Measurements from ENCODE around the gene PGS1.

Gene PGS1

DNA sequence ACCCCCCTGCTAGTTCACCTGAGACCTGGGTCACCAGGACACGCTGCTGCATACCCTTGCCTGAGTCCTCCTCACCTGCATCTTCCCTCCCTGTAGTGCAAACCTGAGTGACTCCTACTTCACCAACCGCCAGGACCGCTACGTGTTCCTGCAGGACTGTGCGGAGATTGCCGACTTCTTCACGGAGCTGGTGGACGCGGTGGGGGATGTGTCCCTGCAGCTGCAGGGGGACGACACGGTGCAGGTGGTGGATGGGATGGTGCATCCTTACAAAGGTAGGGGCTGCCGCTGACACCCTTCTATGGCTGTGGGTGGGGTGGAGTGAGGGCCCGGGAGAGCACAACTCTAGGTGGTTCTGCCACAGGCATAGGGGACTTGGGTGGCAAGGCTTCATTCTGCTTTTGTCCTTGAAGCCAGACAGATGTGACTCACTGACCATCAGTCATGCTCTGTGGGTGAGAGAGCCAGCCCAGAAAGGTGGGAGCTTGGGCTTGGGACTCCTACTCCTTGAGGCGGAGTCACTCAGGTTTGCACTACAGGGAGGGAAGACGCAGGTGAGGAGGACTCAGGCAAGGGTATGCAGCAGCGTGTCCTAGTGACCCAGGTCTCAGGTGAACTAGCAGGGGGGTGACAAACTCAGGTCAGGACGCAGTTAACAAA, 22.3 kb downstream of the PGS1 start:
- Histone ChIP-seq H2BK5ac (ENCODE audit: low read length) (no peak overlapping the region), H3K27ac (ENCODE audit: low read depth, low read length) (no peak overlapping the region), H3K36me3 (ENCODE audit: control insufficient read depth, insufficient read depth, low read length) (peaks cover 29% of the 10 kb centered on the region), H3K4me3 (ENCODE audit: low read length) (no peak overlapping the region), H3K4me2 (ENCODE audit: low read length) (no peak overlapping the region), H3K4me1 (ENCODE audit: control insufficient read depth, low read depth, low read length) (no peaks in the 10 kb centered on the region), H3K9ac (ENCODE audit: low read length) (no peak overlapping the region), H3K4ac (ENCODE audit: low read depth, low read length) (no peak overlapping the region), H3K79me2 (ENCODE audit: control insufficient read depth, insufficient read depth, low read length) (peaks cover 22% of the 10 kb centered on the region), H3K56ac (ENCODE audit: low read length) (no peak overlapping the region), H4K8ac (ENCODE audit: low read depth, low read length) (no peak overlapping the region), H2BK120ac (ENCODE audit: low read depth, low read length) (no peak overlapping the region), H3K79me1 (ENCODE audit: low read length) (peaks cover 7% of the 10 kb centered on the region), H3K27me3 (ENCODE audit: insufficient read depth, low read length, poor library complexity) (no peaks in the 10 kb centered on the region), H2AK5ac (ENCODE audit: low read length) (no peak overlapping the region), H3K18ac (ENCODE audit: low read length) (no peak overlapping the region), H2BK15ac (replicated peaks; ENCODE audit: low read depth) (no peak overlapping the region), H4K5ac (ENCODE audit: low read length) (no peak overlapping the region), H3K23ac (ENCODE audit: low read length) (no peak overlapping the region)
- no CpG with 5 or more reads among the region's 17 CpGs for WGBS (ENCODE audit: extremely low coverage, insufficient coverage, low lambda C conversion rate)
- DNase-seq = no peak

DNA sequence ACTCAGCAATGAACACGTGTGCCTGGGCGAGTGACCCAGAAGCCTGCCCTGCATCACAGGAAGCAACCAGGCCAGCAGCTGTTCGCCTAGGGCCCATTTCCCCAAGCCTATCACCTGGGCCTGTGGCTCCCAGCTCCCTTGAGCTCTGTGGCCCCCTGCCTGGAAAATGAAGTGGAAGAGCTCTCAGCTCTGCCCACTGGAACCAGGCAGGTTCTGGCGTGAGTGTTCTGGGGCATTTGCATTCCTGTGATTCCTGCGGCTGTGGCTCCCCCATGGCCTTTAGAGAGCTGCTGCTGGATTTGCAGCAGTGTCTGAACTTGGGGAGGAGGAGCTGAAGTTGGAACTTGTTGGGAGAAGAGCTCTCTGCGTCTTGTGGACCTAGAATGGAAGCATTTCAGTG, 22.8 kb downstream of the PGS1 start:
- Histone ChIP-seq H4K5ac (ENCODE audit: low read length) (no peak overlapping the region), H3K4me2 (ENCODE audit: low read length) (no peak overlapping the region), H2BK120ac (ENCODE audit: low read depth, low read length) (no peak overlapping the region), H3K27me3 (ENCODE audit: insufficient read depth, low read length, poor library complexity) (no peaks in the 10 kb centered on the region), H3K18ac (ENCODE audit: low read length) (no peak overlapping the region), H3K56ac (ENCODE audit: low read length) (no peak overlapping the region), H3K23ac (ENCODE audit: low read length) (no peak overlapping the region), H3K9ac (ENCODE audit: low read length) (no peak overlapping the region), H3K79me1 (ENCODE audit: low read length) (peaks cover 8% of the 10 kb centered on the region), H4K8ac (ENCODE audit: low read depth, low read length) (no peak overlapping the region), H3K4me3 (ENCODE audit: low read length) (no peak overlapping the region), H2AK5ac (ENCODE audit: low read length) (no peak overlapping the region), H3K79me2 (ENCODE audit: control insufficient read depth, insufficient read depth, low read length) (peaks cover 20% of the 10 kb centered on the region), H2BK15ac (replicated peaks; ENCODE audit: low read depth) (no peak overlapping the region), H3K36me3 (ENCODE audit: control insufficient read depth, insufficient read depth, low read length) (peaks cover 28% of the 10 kb centered on the region), H3K4ac (ENCODE audit: low read depth, low read length) (no peak overlapping the region), H3K27ac (ENCODE audit: low read depth, low read length) (no peak overlapping the region), H3K4me1 (ENCODE audit: control insufficient read depth, low read depth, low read length) (no peaks in the 10 kb centered on the region), H2BK5ac (ENCODE audit: low read length) (no peak overlapping the region)
- no CpG with 5 or more reads among the region's 6 CpGs for WGBS (ENCODE audit: extremely low coverage, insufficient coverage, low lambda C conversion rate)
- peak; percentile 51 for DNase-seq

DNA sequence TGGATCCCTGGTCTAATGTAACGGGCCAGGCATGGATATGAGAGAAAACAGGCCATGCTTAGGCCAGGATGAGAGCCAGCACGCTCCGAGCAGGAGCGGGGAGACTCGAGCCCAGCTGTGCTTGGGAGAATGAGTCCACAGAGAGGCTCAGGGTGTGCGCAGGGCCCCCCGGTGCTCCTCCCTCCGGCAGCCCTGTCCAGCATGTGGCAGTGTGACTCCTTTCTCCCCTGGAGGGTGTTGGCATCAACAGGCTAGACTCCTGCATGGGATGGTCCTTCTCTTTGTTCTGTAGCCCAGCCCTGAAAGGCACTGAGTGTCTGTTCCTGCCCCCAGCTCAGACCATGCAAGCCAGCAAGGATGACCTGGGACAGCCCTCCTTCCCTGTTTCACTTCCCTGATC, 23.4 kb downstream of the PGS1 start:
- H3K79me2 ChIP-seq (ENCODE audit: control insufficient read depth, insufficient read depth, low read length) = peaks cover 25% of the 10 kb centered on the region
- no peak overlapping the region for H3K27ac ChIP-seq (ENCODE audit: low read depth, low read length)
- H3K4me2 ChIP-seq (ENCODE audit: low read length) = no peak overlapping the region
- H2BK15ac ChIP-seq (replicated peaks; ENCODE audit: low read depth) = no peak overlapping the region
- peaks cover 27% of the 10 kb centered on the region for H3K36me3 ChIP-seq (ENCODE audit: control insufficient read depth, insufficient read depth, low read length)
- no peaks in the 10 kb centered on the region for H3K27me3 ChIP-seq (ENCODE audit: insufficient read depth, low read length, poor library complexity)
- no peak overlapping the region for H2AK5ac ChIP-seq (ENCODE audit: low read length)
- no peak overlapping the region for H3K18ac ChIP-seq (ENCODE audit: low read length)
- no peak overlapping the region for H3K4ac ChIP-seq (ENCODE audit: low read depth, low read length)
- H3K23ac ChIP-seq (ENCODE audit: low read length) = no peak overlapping the region
- H2BK120ac ChIP-seq (ENCODE audit: low read depth, low read length) = no peak overlapping the region
- no peak for DNase-seq
- WGBS (ENCODE audit: extremely low coverage, insufficient coverage, low lambda C conversion rate) = no CpG with 5 or more reads among the region's 8 CpGs
- no peak overlapping the region for H4K8ac ChIP-seq (ENCODE audit: low read depth, low read length)
- H3K4me1 ChIP-seq (ENCODE audit: control insufficient read depth, low read depth, low read length) = no peaks in the 10 kb centered on the region
- H2BK5ac ChIP-seq (ENCODE audit: low read length) = no peak overlapping the region
- no peak overlapping the region for H3K56ac ChIP-seq (ENCODE audit: low read length)
- H3K79me1 ChIP-seq (ENCODE audit: low read length) = peaks cover 13% of the 10 kb centered on the region
- no peak overlapping the region for H4K5ac ChIP-seq (ENCODE audit: low read length)
- no peak overlapping the region for H3K4me3 ChIP-seq (ENCODE audit: low read length)
- no peak overlapping the region for H3K9ac ChIP-seq (ENCODE audit: low read length)

DNA sequence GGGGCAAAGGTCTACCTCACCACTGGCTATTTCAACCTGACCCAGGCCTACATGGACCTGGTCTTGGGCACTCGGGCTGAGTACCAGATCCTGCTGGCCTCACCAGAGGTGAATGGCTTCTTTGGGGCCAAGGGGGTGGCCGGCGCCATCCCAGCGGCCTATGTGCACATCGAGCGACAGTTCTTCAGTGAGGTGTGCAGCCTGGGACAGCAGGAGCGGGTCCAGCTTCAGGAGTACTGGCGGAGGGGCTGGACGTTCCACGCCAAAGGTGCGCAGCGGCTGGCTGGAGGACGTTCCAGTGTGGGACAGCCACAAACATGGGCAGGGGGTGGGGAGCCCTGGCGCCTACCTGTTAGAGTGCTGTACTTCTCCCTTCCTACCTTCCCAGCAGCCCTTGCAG, 25.4 kb downstream of the PGS1 start:
- peaks cover 8% of the 10 kb centered on the region for H3K4me1 ChIP-seq (ENCODE audit: control insufficient read depth, low read depth, low read length)
- no peak overlapping the region for H3K27ac ChIP-seq (ENCODE audit: low read depth, low read length)
- no peak overlapping the region for H3K4ac ChIP-seq (ENCODE audit: low read depth, low read length)
- no peak for DNase-seq
- H3K9ac ChIP-seq (ENCODE audit: low read length) = no peak overlapping the region
- H2BK5ac ChIP-seq (ENCODE audit: low read length) = no peak overlapping the region
- H3K27me3 ChIP-seq (ENCODE audit: insufficient read depth, low read length, poor library complexity) = no peaks in the 10 kb centered on the region
- no peak overlapping the region for H2AK5ac ChIP-seq (ENCODE audit: low read length)
- no peak overlapping the region for H3K56ac ChIP-seq (ENCODE audit: low read length)
- H4K8ac ChIP-seq (ENCODE audit: low read depth, low read length) = no peak overlapping the region
- H3K4me2 ChIP-seq (ENCODE audit: low read length) = no peak overlapping the region
- no peak overlapping the region for H3K4me3 ChIP-seq (ENCODE audit: low read length)
- H3K18ac ChIP-seq (ENCODE audit: low read length) = no peak overlapping the region
- WGBS (ENCODE audit: extremely low coverage, insufficient coverage, low lambda C conversion rate) = no CpG with 5 or more reads among the region's 14 CpGs
- no peak overlapping the region for H2BK120ac ChIP-seq (ENCODE audit: low read depth, low read length)
- no peak overlapping the region for H3K23ac ChIP-seq (ENCODE audit: low read length)
- no peak overlapping the region for H2BK15ac ChIP-seq (replicated peaks; ENCODE audit: low read depth)
- peaks cover 26% of the 10 kb centered on the region for H3K79me1 ChIP-seq (ENCODE audit: low read length)
- no peak overlapping the region for H4K5ac ChIP-seq (ENCODE audit: low read length)
- peaks cover 26% of the 10 kb centered on the region for H3K36me3 ChIP-seq (ENCODE audit: control insufficient read depth, insufficient read depth, low read length)
- peaks cover 36% of the 10 kb centered on the region for H3K79me2 ChIP-seq (ENCODE audit: control insufficient read depth, insufficient read depth, low read length)

DNA sequence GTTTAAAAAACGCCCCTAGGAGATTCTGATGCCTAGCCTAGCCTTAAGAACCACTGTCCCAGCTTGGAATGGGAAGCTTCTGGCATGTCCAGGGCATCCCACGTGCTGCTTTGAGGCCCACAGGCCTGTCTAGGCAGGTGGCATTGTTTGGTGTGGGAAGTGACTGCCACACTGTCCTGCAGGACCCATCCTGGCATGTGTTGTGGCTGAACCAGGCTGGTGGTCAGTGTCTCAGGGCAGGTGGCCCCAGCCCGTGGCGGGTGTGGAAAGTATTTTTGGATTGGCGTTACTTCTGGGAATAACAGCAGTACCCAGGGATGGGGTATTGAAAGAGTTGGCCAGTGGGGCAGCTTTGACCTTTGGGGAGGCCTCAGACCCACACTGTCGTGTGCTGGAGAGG, 27.9 kb downstream of the PGS1 start:
- H3K79me1 ChIP-seq (ENCODE audit: low read length) = peaks cover 28% of the 10 kb centered on the region
- H3K9ac ChIP-seq (ENCODE audit: low read length) = no peak overlapping the region
- no peak overlapping the region for H3K18ac ChIP-seq (ENCODE audit: low read length)
- H3K4me3 ChIP-seq (ENCODE audit: low read length) = no peak overlapping the region
- H4K5ac ChIP-seq (ENCODE audit: low read length) = no peak overlapping the region
- H3K4me2 ChIP-seq (ENCODE audit: low read length) = no peak overlapping the region
- H2AK5ac ChIP-seq (ENCODE audit: low read length) = no peak overlapping the region
- H3K23ac ChIP-seq (ENCODE audit: low read length) = no peak overlapping the region
- no peak for DNase-seq
- no peak overlapping the region for H2BK5ac ChIP-seq (ENCODE audit: low read length)
- no peak overlapping the region for H3K4ac ChIP-seq (ENCODE audit: low read depth, low read length)
- no peaks in the 10 kb centered on the region for H3K27me3 ChIP-seq (ENCODE audit: insufficient read depth, low read length, poor library complexity)
- no peak overlapping the region for H3K56ac ChIP-seq (ENCODE audit: low read length)
- no peak overlapping the region for H3K27ac ChIP-seq (ENCODE audit: low read depth, low read length)
- H3K79me2 ChIP-seq (ENCODE audit: control insufficient read depth, insufficient read depth, low read length) = peaks cover 48% of the 10 kb centered on the region
- no peak overlapping the region for H4K8ac ChIP-seq (ENCODE audit: low read depth, low read length)
- peaks cover 8% of the 10 kb centered on the region for H3K4me1 ChIP-seq (ENCODE audit: control insufficient read depth, low read depth, low read length)
- no peak overlapping the region for H2BK120ac ChIP-seq (ENCODE audit: low read depth, low read length)
- H3K36me3 ChIP-seq (ENCODE audit: control insufficient read depth, insufficient read depth, low read length) = peaks cover 15% of the 10 kb centered on the region
- no CpG with 5 or more reads among the region's 6 CpGs for WGBS (ENCODE audit: extremely low coverage, insufficient coverage, low lambda C conversion rate)
- H2BK15ac ChIP-seq (replicated peaks; ENCODE audit: low read depth) = no peak overlapping the region

DNA sequence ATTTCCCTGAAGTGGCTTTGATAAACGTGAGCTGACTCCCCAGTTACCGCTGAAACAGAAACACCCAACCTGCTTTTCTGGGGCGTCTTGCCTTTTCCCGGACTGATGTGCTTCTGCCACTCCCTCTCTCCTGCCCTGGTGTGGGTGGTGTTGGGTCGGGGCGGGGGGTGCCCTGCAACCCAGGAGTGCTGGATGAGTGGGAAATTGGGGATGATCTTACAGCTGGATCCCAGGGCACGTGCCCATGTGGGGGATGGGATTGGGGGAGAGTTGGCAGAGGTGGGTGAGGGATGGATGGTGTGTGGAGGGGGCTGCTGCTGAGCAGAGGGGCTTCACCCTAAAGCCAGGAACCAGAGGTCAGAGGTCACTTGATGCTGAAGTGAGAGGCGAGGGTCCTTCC, 28.5 kb downstream of the PGS1 start:
- Histone ChIP-seq H3K56ac (ENCODE audit: low read length) (no peak overlapping the region), H3K4me2 (ENCODE audit: low read length) (no peak overlapping the region)

More for the DNA sequence above, 28.5 kb downstream of the PGS1 start:
- peaks cover 50% of the 10 kb centered on the region for H3K79me2 ChIP-seq (ENCODE audit: control insufficient read depth, insufficient read depth, low read length)
- no peak overlapping the region for H3K4me3 ChIP-seq (ENCODE audit: low read length)
- no peak overlapping the region for H3K4ac ChIP-seq (ENCODE audit: low read depth, low read length)
- no peak overlapping the region for H2BK120ac ChIP-seq (ENCODE audit: low read depth, low read length)
- no peak for DNase-seq
- H3K18ac ChIP-seq (ENCODE audit: low read length) = no peak overlapping the region
- H3K36me3 ChIP-seq (ENCODE audit: control insufficient read depth, insufficient read depth, low read length) = peaks cover 11% of the 10 kb centered on the region
- H4K8ac ChIP-seq (ENCODE audit: low read depth, low read length) = no peak overlapping the region
- peak overlapping the region; percentile 24 for H3K9ac ChIP-seq (ENCODE audit: low read length)
- no peak overlapping the region for H2BK5ac ChIP-seq (ENCODE audit: low read length)
- H3K27me3 ChIP-seq (ENCODE audit: insufficient read depth, low read length, poor library complexity) = no peaks in the 10 kb centered on the region
- peak overlapping the region; percentile 3 for H3K23ac ChIP-seq (ENCODE audit: low read length)
- H3K27ac ChIP-seq (ENCODE audit: low read depth, low read length) = no peak overlapping the region
- H4K5ac ChIP-seq (ENCODE audit: low read length) = no peak overlapping the region
- peaks cover 30% of the 10 kb centered on the region for H3K79me1 ChIP-seq (ENCODE audit: low read length)
- H2AK5ac ChIP-seq (ENCODE audit: low read length) = no peak overlapping the region
- H3K4me1 ChIP-seq (ENCODE audit: control insufficient read depth, low read depth, low read length) = peaks cover 8% of the 10 kb centered on the region
- no CpG with 5 or more reads among the region's 8 CpGs for WGBS (ENCODE audit: extremely low coverage, insufficient coverage, low lambda C conversion rate)
- no peak overlapping the region for H2BK15ac ChIP-seq (replicated peaks; ENCODE audit: low read depth)
